HL-60/S4 treated with phorbol 12-myristate 13-acetate at 8.2 ng/mL for 4 days and 3 days (cell line): ENCODE data around the gene JAK1.

Source experiments
- in situ Hi-C: fragments of 300-500 bp; cut with MboI; formaldehyde crosslinking; loops from 2 replicates; pipeline ENCODE4 v1.15.0; 2022; ENCODE audit warnings: low sequenced_read_pairs

Gene JAK1

DNA sequence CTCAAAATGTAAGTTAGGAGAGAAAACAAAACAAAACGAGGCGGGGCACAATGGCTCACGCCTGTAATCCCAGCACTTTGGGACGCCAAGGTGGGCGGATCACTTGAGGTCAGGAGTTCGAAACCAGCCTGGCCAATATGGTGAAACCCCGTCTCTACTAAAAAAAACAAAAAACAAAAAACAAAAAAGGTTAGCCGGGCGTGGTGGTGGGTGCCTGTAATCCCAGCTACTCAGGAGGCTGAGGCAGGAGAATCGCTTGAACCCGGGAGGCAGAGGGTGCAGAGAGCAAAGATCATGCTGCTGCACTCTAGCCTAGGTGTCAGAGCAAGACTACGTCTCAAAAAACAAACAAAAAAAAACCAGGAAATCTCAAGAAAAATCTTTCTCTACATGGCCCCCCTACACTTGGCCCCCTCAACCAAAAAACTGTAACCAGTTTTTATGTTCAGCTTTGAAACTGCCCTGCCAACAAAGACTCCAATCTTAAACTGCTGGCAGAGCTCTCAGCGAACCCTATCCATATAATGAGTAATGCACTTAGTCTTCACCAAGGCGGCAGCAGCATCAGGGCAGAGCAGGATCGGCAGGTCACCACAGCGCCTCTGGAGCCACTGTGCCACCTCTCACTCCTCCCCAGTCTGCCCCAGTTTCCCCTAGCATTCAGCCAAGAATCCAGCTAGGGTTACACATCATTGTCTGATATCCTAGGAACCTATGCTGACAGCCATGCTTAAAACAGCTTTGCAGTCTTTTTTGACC is 71.7 kb downstream of the JAK1 start:
- in situ Hi-C loops: no loop called here

DNA sequence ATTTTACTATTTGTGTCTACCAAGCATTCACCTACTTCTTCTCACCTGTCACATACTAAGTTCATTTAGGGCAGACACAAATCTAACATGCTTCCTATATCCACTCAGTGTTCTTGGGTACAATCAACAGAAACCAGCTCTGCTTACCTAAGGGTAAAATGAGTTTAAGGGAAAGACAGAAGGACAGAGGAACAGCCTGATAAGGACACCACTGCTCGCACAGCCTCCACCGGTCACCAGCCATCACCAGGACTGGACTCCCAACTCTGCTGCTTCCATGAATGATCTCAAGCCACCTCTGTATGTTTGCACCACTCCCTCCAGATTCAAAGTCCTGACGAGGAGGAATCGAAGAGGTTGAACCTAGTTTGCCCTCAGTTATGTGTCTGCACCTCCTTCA is 72.4 kb downstream of the JAK1 start:
- in situ Hi-C loops: no loop called here

DNA sequence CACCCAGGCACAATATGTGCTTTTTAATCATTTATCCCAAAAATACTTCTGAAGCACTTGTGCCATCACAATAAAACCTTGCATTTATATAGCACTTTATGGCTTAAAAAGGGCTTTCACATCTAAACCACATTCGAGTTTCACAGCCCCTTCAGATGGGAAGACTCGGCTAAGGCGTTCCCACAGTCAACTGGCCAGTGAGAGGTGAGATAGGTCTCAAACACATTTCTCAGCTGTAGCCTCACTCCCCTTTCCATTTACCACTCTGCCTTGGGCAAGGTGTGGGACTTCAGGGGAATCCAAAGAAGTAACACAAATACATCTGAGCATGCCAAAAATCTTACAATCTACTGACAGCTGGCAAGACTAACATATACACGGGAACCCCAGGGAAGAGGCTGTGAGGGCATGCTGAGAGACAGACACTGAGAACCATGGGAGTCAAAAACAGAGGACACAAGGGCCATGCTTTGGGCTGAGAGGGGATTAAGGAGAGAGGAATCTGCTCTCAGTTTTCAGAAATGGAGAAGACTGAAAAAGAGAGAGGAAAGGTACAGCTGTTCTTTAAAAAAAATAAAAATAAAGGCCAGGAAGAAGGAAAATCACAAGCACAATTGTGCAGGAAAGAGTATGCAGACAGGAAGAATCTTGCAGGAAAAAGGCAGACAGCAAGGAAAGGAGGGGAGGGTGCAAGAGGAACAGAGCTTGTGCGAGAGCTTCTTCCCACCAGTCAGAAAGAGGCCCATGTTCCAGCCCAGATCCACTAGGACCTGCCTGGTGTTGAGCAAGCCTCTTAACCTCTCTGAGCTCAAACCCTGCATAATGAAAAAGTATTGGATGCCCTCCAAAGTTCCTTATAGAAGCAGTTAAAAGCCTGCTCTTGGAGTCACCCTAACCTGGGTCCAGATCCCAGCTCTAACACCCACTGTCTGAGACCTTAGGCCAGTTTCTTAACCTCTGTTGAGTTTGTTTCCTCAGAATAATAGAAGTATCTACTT is 73.5 kb downstream of the JAK1 start:
- in situ Hi-C loops: no loop called here

DNA sequence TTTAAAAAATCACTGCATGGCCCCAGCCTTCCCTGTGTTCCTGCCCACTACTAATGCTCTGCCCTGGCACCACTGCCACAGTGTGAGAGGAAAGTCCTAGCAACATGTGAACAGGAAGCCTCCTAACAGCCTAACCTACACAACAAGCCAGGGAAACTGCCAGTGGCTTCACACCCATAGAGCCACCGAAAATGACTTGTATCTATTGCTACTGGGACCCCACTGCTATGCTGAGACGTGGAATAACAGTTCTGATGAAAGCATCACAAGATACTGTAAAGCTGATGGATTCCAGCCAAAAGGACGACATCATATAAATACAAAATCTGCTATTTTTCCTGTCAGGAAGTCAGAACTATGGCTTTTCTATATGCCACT is 74.9 kb downstream of the JAK1 start:
- in situ Hi-C loops: no loop called here

DNA sequence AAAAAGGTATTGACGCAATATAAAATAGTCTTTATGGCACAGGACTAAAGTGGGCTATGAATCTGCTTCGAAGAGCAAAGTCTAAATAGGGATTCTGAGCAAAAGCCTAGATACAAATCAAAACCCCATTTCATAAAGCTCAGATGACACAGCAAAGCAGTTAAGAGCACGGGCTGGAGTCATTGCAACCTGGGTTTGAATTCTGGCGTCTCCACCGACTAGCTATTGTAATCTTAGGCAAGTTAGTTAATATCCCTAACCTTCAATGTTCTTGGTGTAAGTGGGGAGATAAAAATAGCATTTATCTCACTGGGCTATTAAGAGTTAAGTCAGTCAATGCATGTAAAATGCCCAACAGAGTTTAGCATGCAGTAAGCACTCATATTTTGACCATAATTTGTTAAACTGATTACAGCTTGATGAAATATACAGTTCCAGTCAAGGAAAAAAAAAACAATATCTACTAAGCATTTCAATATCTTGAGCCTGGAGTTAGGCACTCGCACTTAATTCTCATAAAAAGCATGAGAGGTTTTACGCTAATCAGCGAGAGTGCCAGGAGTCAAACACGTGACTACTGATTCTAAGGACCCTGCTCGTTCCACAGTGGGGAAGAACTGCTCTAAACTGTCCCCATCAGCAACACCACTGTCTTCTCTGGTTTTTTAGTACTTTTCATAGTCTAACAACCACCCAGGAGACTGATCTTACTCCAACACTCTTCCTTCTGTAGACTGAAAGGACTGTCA is 75.5 kb downstream of the JAK1 start:
- in situ Hi-C loops: no loop called here

DNA sequence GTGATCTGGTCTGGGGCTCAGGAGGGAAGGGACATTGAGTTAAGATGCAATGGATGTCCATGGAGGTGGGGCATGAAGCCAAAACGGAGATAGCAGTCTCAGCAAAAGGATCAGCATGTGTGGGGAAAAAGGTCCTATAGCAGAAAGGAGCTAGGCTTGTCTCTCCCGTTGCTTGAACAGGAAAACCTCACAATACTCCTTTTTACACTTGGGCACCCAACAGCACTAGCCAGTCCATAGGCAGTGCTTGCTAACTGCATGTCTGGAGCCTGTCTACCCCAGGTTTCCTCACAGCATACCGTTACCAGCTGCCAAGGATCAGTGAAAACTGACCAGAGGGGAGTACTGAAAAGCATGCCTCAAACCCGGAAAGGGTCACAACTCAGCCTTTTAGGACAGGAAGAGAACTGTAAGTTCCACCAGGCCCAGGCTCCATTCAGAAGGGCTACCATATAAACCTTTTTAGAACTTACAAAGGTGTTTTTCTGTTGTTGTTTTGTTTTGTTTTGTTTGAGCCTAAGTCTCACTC is 78.6 kb downstream of the JAK1 start:
- in situ Hi-C loops: no loop called here

DNA sequence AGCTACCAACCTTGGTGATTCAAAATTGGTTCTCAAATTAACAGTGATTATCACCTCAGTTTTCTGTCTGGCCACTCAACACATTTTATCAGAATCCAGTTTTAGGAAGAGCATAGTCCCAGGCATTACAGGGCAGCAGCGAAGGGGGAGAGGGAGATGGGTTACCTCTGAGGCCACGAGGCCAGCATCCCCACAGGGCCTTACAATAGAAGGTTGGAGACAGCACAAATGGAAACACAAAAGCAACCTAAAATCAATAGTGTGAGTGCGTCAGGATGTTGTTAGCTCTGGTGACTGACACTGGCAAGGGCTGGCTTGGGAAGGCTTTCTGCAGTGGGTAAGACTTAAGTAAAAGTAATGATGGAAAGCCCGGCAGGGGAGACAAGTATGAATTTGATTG is 79.5 kb downstream of the JAK1 start:
- in situ Hi-C loops: no loop called here

DNA sequence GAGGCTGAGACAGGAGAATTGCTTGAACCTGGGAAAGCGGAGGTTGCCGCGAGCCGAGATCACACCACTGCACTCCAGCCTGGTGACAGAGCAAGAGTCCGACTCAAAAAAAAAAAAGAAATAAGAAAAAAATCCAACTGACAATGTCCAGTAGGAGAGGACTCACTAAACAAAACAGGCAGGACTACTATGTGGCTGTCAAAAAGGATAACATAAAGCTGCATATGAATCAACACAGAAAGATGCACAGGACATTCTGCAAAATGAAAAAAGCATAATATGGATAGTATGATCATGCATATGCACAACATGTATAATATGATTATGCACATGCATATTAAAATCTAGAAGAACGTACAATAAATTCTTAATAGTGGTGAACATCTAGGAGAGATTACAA is 80.7 kb downstream of the JAK1 start:
- in situ Hi-C loops: no loop called here

DNA sequence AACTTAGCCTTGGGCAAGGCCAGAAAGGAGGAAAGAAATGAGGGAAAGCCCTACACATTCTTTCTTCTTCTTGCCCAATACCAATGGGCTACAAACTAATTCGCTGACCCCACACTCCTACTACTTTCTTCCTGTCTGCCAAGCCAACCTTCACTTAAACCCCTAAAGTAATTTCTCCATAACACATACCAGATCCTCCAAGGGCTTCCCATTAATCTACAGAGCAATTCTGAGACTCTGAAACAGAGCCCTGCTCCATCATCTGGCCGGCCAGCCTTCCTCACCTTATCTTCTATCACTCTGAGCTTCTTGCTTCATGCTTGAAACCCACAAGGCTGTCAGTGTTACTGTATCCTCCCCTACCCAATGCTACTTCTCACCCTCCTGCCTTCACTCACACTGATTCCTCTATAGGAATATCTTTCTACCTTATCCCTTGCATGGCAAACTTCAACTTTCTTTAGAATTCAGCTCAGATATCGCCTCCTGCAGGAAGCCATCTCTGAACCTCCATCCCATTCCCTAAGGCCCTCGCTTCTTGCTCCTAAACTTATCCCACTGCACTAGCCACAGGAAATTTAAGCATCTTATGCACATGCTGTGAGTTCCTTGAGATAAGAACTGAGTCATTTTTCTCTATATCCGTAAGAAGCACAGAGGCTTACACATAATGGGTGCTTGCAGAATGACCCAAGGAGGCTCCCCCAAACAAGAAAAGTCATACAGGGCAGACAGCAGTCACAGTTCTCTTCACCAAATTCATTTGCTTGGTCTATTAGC is 81.9 kb downstream of the JAK1 start:
- in situ Hi-C loops: no loop called here

DNA sequence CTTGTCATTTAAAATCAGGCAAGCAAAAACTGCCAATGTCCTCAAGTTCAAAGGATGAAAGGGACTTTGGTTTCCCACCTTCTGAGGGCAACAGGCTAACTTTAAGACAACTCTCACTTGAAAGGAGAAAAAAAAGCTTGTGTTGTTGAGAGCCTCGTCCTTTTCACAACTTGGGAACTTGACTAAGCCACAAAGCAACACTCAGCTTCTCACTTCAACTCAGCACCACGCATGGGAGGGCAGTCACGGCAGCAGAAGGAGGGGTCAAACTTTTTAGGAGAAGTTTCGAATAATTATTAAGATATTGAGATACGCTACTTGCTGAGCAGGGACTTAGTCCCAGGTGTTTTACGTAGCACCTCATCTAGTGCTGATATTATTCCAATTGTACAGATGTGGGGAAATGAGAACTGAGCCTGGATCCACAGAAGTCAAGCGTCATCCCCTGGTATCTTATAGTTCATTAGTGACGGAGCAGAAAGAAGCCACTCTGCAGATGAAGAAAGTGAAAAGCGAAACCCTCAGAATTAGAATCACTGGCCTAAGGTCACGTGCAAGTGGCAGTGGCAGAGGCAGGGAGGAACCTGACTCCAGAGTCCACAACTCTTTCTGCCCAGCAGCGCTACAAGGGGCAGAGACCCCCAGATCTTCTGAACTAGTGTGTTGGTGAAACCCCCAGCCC is 83.6 kb downstream of the JAK1 start:
- in situ Hi-C loops: no loop called here

DNA sequence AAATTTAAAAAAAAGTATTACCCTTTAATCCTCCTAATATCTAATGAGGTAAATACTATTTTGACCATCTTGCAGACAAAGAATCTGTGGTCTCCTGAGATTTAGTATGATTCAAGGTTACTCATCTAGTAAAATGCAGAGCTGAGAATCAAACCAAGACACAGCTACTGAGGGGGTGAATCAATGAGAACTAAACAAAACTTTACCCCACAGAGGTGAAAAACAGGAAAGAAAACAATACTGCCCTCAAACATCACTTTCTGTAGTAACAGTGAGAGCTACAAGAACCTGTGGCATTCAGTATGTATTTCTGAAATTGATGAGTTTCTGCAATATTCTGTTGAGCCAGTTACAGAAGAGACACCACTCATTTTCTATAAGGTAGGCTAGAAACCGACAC is 85.1 kb downstream of the JAK1 start:
- in situ Hi-C loops: no loop called here

DNA sequence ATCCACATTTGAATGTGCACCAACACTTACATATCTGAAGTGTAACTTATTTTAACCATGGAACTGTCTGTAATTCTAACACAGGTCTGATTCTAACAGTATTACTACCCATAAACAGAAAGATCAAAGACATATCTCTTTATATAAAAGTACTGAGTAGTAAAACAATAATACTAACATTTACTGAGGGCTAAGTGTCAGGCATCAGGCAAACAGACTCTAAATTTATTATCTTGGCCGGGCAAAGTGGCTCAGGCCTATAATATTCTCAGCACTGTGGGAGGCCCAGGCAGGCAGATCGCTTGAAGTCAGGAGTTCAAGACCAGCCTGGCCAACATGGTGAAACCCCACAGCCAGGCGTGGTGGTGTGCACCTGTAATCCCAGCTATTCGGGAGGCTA is 85.9 kb downstream of the JAK1 start:
- in situ Hi-C loops: no loop called here

DNA sequence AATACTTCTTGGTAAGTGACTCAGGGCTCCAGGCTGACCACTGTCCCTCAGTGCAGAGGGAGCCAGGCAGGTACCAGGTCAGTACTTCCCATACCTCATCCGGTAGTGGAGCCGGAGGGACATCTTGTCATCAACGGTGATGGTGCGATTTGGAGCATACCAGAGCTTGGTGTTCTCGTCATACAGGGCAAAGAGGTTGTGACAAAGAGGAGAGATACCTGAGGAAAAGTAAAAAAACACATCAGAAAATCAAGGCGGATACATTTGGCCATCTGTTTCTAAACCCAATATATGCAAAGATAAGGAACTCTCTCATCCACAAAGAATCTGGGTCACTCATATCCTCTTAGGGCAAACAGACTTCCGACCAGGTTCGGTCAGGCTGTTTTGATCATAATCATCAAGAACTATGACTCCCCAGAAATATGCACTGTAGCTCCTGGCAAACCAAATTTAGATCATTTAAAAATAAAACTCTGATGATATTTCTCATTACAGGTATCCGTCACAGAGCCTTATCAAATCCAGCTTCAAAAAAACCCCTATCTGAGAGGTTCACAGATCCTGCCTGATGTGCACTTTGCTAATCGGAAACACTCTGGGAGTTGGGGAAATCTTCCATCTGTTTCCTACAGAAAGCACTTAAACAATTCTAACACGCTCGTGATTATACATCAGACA is 87.3 kb downstream of the JAK1 start:
- in situ Hi-C loops: no loop called here

DNA sequence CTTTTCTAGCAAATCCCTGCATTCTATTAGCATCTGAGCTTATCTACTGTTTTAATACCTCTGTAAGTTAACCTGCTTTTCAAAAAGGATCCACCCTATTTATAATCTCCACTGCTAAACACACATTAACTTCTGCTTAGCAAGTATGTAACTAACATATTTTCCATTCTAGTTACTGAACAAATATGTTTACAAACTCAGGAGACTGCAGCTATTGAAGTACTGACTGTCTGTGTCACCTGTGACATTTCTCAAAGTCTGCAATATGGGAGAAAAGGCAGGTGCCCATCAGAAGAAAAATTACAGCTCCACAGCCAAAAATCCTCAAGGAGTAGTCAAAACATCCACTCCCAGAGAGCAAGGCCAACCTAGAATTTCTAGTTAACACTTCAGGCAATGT is 88.3 kb downstream of the JAK1 start:
- in situ Hi-C loops: no loop called here

DNA sequence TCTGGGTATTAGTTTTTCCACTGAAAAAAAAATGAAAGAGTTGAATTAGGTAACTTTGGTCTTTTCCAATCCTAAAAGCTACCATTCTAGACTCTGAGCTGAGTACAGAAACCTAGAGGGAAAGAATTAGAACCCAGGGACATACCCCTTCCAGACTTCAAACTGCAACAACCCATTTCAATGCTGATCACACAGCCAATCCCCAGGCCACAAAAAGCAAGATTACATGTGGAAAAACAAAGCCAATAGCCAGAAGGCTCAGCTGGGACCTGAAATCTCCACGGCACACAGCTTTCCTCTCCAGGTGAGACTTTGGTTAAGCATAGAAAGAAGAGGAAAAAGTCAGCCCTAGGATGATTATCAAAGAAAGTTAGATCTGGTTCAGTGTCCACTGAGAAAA is 88.8 kb downstream of the JAK1 start:
- in situ Hi-C loops: no loop called here

DNA sequence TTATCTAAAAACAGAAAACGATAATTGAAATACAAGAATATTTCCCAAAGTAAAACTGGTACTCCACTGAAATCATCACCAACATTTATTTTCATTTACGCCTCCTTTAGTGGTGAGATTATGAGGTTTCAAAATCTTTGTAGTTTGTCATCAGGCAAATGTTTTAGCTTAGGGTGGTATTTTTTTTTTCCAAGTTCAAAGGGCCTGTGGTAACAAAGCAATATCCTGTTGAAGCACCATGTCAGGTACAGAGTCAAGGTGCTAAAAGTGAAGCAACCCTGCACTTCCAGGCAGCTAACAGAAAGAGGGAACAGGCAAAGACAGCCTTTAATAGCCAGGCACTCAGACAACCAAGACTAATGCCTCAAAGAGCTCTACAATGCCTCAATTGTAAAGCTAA is 89.2 kb downstream of the JAK1 start:
- in situ Hi-C loops: no loop called here

DNA sequence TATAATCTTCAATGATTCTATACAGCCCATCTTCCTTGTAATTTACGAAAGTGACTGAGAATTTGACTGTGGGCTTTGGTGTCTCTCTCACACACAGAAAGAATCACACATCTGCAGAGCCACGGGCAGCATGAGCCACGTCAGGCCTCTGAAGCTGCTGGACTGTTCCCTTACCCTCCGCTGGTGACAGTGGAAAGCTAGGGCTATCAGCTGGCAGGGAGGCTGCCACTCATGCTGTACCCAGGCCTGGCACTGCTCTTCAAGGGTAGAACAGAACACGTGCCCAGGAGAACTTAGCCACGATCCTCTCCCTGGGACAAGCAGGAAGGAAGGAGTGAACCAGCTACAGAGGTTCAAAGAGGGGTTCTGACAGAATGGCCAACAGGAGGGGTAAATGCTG is 90.7 kb downstream of the JAK1 start:
- in situ Hi-C loops: no loop called here

DNA sequence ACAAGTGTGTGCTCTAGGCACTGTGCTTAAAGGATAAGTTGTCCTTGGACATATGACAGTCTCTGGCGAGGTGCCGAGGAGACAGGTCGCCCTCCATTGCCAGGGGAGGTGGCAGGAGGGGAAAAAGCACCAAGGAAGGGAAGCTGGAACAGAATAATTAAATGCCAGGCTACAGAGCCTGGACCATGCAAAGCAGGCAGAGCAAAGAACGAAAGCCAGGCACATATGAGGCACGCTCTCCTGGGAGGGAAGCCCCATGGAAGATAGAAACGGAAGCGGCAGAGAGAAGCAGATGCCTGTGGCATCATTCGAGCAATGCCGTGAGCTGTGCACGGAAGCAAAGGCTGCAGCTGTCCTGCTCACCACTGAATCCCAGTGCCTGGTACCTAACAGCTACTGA is 91.2 kb downstream of the JAK1 start:
- in situ Hi-C loops: no loop called here

DNA sequence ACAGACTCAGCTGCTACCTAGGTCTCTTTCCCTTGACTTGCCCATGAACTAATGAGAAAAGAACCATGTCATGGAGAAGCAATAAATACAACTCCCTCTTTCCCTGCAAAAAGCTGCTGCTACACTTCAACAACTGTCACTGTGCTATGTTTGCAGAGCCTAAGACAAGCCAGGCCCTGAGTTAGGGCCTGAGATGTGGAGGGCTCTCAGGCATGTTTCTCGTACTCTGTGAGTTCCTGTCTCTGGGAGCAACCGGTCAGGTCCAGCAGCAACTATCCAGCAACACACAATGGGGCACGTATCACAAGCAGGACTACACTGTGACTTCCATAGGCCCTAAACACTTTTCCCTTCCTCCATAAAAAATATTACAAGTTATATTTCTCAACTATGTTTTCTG is 91.7 kb downstream of the JAK1 start:
- in situ Hi-C loops: loop anchor here (25.0 kb wide), 1 partner anchor 338 kb away; no protein-coding TSS in a partner anchor
